Activated CD8-positive, alpha-beta T cell treated with anti-CD3 and anti-CD28 coated beads for 36 hours (primary cell): ENCODE data around the gene CCL13. TPM values are rescaled to one million over a fixed set of nuclear protein-coding genes. Genes with fewer than 3 reads are reported as not detected.

Source experiments
- ATAC-seq: fragments of 200-7000 bp; cut with Tn5 transposase; one replicate; pipeline ENCODE4 v1.10.0; 2021; ENCODE audit warnings: mild to moderate bottlenecking, moderate library complexity
- CTCF ChIA-PET: fragments of 350-600 bp; sonication (Branson Sonifier 250); formaldehyde crosslinking; loops from one replicate; lab custom pipeline; 2021; ENCODE audit warnings: antibody characterized with exemption; lab: Charles Lee
- POLR2A ChIA-PET: fragments of 350-600 bp; sonication (Branson Sonifier 250); formaldehyde crosslinking; loops from one replicate; lab custom pipeline; 2021; ENCODE audit warnings: antibody characterized with exemption; lab: Charles Lee
- DNase-seq: peaks from one replicate; pipeline ENCODE4 v3.0.0-alpha.2; 2020
- H3K27ac Mint-ChIP-seq: one replicate; pipeline ENCODE4 v1.8.0; 2021; ENCODE audit warnings: mild to moderate bottlenecking, mixed read lengths
- H3K27me3 Mint-ChIP-seq: one replicate; pipeline ENCODE4 v1.8.0; 2021; ENCODE audit warnings: mixed read lengths
- H3K36me3 Mint-ChIP-seq: one replicate; pipeline ENCODE4 v1.8.0; 2021; ENCODE audit warnings: low read depth, mixed read lengths
- H3K4me1 Mint-ChIP-seq: one replicate; pipeline ENCODE4 v1.8.0; 2021; ENCODE audit warnings: low read depth, mixed read lengths
- H3K4me3 Mint-ChIP-seq: one replicate; pipeline ENCODE4 v1.8.0; 2021; ENCODE audit warnings: mild to moderate bottlenecking, moderate library complexity, mixed read lengths
- H3K9me3 Mint-ChIP-seq: one replicate; pipeline ENCODE4 v1.8.0; 2021; ENCODE audit warnings: mixed read lengths
- intact Hi-C: fragments of 100-400 bp; cut with micrococcal nuclease; formaldehyde crosslinking; loops from one replicate; pipeline ENCODE4 v1.10.0; 2022
- total RNA-seq, 2 experiments: library from RNA; stranded (reverse); gene quantifications; one replicate each; pipeline ENCODE4 v1.2.3, GENCODE V29; 2021
- TF ChIP-seq, protein P1 (sequence below): fragments of 200-600 bp; IDR thresholded peaks from one replicate; pipeline ENCODE4 v1.8.0; 2022; ENCODE audit warnings: antibody characterized with exemption, mild to moderate bottlenecking

The CCL13 gene
- total RNA-seq, 2 experiments from 2014 or later: not detected

DNA sequence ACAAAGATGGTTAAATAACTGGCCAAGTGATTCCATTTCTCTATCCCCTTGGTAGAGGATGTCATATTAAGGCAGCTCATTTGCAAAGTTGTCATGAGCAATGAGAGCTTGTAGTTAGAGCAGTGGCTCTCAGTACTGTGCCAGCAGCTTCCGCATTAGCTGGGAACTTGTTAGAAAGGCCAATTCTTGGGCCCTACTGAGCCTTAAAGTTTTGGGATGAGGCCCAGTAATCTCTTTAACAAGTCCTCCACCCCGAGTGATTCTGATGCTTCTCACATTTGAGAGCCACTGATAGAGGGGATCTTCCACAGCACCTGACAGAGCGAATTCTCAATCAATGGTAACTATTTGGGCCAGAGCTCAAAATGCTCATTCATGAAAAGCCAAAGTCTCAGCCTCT is 26.9 kb downstream of the CCL13 start:
- no peak for DNase-seq
- Mint-ChIP-seq H3K27ac (peak overlapping the region; percentile 75), H3K9me3 (no peaks in the 10 kb centered on the region), H3K4me1 (peaks cover 49% of the 10 kb centered on the region), H3K36me3 (no peaks in the 10 kb centered on the region), H3K4me3 (no peak overlapping the region), H3K27me3 (peaks cover 24% of the 10 kb centered on the region)
- CTCF ChIA-PET: interaction anchor here (0.9 to 4.8 kb wide), 6 partner anchors 13 to 707 kb away, joined by 3 to 34 read pairs (median 4); no protein-coding TSS in a partner anchor
- TF ChIP-seq, protein P1, sequence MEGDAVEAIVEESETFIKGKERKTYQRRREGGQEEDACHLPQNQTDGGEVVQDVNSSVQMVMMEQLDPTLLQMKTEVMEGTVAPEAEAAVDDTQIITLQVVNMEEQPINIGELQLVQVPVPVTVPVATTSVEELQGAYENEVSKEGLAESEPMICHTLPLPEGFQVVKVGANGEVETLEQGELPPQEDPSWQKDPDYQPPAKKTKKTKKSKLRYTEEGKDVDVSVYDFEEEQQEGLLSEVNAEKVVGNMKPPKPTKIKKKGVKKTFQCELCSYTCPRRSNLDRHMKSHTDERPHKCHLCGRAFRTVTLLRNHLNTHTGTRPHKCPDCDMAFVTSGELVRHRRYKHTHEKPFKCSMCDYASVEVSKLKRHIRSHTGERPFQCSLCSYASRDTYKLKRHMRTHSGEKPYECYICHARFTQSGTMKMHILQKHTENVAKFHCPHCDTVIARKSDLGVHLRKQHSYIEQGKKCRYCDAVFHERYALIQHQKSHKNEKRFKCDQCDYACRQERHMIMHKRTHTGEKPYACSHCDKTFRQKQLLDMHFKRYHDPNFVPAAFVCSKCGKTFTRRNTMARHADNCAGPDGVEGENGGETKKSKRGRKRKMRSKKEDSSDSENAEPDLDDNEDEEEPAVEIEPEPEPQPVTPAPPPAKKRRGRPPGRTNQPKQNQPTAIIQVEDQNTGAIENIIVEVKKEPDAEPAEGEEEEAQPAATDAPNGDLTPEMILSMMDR: no peak
- POLR2A ChIA-PET: interaction anchor here (0.8 kb wide), 1 partner anchor 16 kb away, joined by 3 read pairs; no protein-coding TSS in a partner anchor
- intact Hi-C loops: no loop called here
- ATAC-seq: no peak

DNA sequence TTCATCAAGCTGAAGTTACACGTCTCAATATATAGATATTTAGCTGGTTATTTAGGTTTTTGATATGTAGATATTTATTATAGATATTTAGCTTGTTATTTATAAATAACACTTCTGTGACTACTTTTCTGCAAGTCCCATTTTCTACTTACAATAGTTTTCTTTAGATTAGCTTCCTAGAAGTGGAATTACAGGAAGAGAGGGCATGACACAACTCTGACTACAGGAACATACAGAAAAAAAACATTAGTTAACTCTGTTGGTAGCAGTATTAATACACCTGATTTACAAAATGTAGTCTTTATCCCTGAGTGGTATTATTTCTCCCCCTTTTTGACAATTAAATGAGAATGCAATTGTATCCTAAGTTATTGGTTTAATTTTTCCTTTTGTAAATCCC is 28.0 kb downstream of the CCL13 start:
- TF ChIP-seq, protein P1: no peak
- ChIA-PET POLR2A (interaction anchor here (0.6 kb wide), 1 partner anchor 177 kb away, joined by 4 read pairs; no protein-coding TSS in a partner anchor), CTCF (interaction anchor here (1.0 to 4.8 kb wide), 6 partner anchors 12 to 185 kb away, joined by 3 to 34 read pairs (median 4); no protein-coding TSS in a partner anchor)
- intact Hi-C loops: no loop called here
- no peak for DNase-seq
- no peak overlapping the region for H3K4me3 Mint-ChIP-seq
- H3K36me3 Mint-ChIP-seq: no peaks in the 10 kb centered on the region
- ATAC-seq: no peak
- no peak overlapping the region for H3K27ac Mint-ChIP-seq
- peaks cover 41% of the 10 kb centered on the region for H3K4me1 Mint-ChIP-seq
- H3K27me3 Mint-ChIP-seq: peaks cover 24% of the 10 kb centered on the region
- H3K9me3 Mint-ChIP-seq: no peaks in the 10 kb centered on the region

DNA sequence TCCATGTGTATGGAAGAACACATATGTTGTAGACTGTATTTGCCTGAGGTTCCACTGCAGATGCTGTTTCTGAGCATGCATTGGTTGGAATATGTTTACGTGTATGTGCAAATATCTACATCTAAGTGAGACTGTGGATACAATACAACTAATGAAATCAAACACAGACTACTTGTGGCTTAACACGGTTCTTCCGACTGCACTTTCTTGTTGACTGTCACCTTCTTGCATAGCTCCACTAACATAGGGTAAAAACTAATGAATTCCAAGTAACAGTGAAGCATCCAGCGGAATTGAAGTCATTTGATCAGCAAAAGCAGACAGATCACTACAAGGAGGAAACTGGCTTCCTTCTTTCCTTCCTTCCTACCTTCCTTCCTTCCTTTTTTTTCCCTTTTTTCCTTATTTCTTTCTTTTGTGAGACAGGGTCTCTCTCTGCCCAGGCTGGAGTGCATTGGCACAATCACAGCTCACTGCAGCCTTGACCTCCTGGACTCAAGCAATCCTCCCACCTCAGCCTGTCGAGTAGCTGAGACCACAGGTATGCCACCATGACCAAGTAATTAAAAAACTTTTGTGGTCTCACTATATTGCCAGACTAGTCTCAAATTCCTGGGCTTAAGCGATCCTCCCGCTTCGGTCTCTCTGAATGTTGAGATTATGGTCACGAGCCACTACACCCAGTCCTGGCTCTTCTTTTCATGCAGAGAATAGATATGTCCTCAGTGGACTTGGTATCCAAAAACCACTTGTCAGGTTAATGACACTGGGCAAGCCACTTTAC is 28.7 kb downstream of the CCL13 start:
- TF ChIP-seq, protein P1: no peak
- intact Hi-C loops: no loop called here
- CTCF ChIA-PET: interaction anchor here (1.3 to 4.8 kb wide), 3 partner anchors 13 to 184 kb away, joined by 4 to 34 read pairs (median 8); no protein-coding TSS in a partner anchor
- DNase-seq (no peak), ATAC-seq (no peak)
- Mint-ChIP-seq H3K9me3 (no peaks in the 10 kb centered on the region), H3K36me3 (no peaks in the 10 kb centered on the region), H3K4me3 (no peak overlapping the region), H3K27ac (no peak overlapping the region), H3K27me3 (peaks cover 24% of the 10 kb centered on the region), H3K4me1 (peaks cover 34% of the 10 kb centered on the region)
- POLR2A ChIA-PET: interaction anchor here (0.6 kb wide), 1 partner anchor 178 kb away, joined by 4 read pairs; no protein-coding TSS in a partner anchor

DNA sequence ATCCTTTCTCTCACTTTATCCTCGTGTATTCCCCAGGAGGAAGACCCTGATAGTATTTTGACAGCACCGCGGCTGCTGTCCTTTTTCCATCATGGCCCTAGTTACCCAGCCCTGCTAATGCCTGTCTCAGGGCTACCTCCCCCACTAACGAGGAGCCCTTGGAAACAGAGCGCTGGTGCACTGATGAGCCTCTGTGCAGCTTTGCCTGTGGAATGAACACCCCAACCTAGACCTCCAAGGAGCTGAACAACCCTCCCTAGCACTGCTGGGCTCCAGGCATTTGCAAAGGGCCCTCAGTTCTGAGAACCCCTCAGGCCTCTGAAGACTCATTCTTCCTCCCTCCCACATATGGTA is 30.0 kb downstream of the CCL13 start:
- ChIA-PET POLR2A (no interaction called here), CTCF (interaction anchor here (0.6 to 4.8 kb wide), 3 partner anchors 11 to 25 kb away, joined by 3 to 34 read pairs (median 4); no protein-coding TSS in a partner anchor)
- Mint-ChIP-seq H3K4me3 (no peak overlapping the region), H3K27ac (no peak overlapping the region), H3K36me3 (no peaks in the 10 kb centered on the region), H3K27me3 (peaks cover 17% of the 10 kb centered on the region), H3K4me1 (peaks cover 28% of the 10 kb centered on the region), H3K9me3 (no peaks in the 10 kb centered on the region)
- TF ChIP-seq, protein P1: no peak
- DNase-seq: no peak
- ATAC-seq: no peak
- intact Hi-C loops: no loop called here
